Lower leg skin (tissue), 4 donors: ENCODE data around the gene ARHGAP44. TPM values are rescaled to one million over a fixed set of nuclear protein-coding genes. Genes with fewer than 3 reads are reported as not detected.

Source experiments
- DNase-seq, 2 donors: peaks; one replicate each; pipeline ENCODE4 v3.0.0-alpha.2; 2019; ENCODE audit warnings: low spot score in 2 of 2
- H3K4me3 ChIP-seq: fragments of 200-600 bp; sonication (generic); 2 replicates; pipeline ENCODE4 v1.5.1; 2017; ENCODE audit warnings: mild to moderate bottlenecking, low read depth; ENCODE audit not compliant: poor library complexity, severe bottlenecking
- POLR2A ChIP-seq, 2 donors: fragments of 450-650 bp; IDR thresholded peaks; one replicate each; pipeline ENCODE4 v1.6.1; 2016 to 2017; ENCODE audit warnings: antibody characterized with exemption in 2 of 2, mild to moderate bottlenecking in 1 of 2, moderate library complexity in 1 of 2
- WGBS, 2 donors: methylation state at CpG; one replicate each; pipeline ENCODE4 v1.1.5; 2018; 5-methylcytosine and 5-hydroxymethylcytosine counted together
- intact Hi-C: fragments of 100-400 bp; cut with DNase I; formaldehyde crosslinking; loops from one replicate; pipeline ENCODE4 v1.15.0; 2023; ENCODE audit warnings: low total_unique reads
- total RNA-seq, 4 donors: library from RNA; depleted of rRNA; stranded (reverse); fragments of >200 nt; gene quantifications; one replicate each; pipeline ENCODE4 v1.1.0, GENCODE V29; 2016
- TF ChIP-seq, protein P1 (sequence below), 3 donors: fragments of 450-650 bp; IDR thresholded peaks; one replicate each; pipeline ENCODE4 v1.5.1; 2016; ENCODE audit warnings: antibody characterized with exemption in 3 of 3, mild to moderate bottlenecking in 3 of 3, moderate library complexity in 2 of 3

Gene ARHGAP44
- total RNA-seq, 4 donors from 2014 or later: 2.9 to 8.0 (median 3.0) TPM

DNA sequence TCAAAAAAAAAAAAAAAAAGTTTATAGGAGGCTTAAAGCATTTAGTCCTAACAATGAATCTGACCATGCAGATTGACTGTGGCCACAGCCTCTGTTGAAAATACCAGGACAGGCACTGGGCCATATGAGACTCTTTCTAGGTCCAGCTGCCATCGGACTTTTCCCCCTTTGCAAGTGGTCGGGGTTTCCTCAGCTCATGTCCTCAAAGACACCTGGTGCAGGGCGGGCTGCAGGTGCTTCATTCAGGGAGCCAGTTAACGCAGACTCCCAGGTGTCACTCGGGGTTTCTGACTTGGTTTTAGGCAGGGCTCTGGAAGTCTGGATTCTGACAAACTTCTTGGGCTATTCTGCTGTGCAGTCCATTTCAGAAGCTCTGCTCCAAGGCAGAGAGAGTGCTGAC is 207.6 kb downstream of the ARHGAP44 start:
- 93 to 94% methylated on average over 3 to 5 of the region's 5 CpGs for WGBS, 2 donors
- no peak for DNase-seq
- H3K4me3 ChIP-seq: no peak overlapping the region
- TF ChIP-seq, protein P1, sequence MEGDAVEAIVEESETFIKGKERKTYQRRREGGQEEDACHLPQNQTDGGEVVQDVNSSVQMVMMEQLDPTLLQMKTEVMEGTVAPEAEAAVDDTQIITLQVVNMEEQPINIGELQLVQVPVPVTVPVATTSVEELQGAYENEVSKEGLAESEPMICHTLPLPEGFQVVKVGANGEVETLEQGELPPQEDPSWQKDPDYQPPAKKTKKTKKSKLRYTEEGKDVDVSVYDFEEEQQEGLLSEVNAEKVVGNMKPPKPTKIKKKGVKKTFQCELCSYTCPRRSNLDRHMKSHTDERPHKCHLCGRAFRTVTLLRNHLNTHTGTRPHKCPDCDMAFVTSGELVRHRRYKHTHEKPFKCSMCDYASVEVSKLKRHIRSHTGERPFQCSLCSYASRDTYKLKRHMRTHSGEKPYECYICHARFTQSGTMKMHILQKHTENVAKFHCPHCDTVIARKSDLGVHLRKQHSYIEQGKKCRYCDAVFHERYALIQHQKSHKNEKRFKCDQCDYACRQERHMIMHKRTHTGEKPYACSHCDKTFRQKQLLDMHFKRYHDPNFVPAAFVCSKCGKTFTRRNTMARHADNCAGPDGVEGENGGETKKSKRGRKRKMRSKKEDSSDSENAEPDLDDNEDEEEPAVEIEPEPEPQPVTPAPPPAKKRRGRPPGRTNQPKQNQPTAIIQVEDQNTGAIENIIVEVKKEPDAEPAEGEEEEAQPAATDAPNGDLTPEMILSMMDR (IDR thresholded peaks at IDR 0.05): no peak
- TF ChIP-seq POLR2A (IDR thresholded peaks at IDR 0.05): no peak
- intact Hi-C loops: loop anchor here (10.0 kb wide), 1 partner anchor 452 kb away; no protein-coding TSS in a partner anchor

DNA sequence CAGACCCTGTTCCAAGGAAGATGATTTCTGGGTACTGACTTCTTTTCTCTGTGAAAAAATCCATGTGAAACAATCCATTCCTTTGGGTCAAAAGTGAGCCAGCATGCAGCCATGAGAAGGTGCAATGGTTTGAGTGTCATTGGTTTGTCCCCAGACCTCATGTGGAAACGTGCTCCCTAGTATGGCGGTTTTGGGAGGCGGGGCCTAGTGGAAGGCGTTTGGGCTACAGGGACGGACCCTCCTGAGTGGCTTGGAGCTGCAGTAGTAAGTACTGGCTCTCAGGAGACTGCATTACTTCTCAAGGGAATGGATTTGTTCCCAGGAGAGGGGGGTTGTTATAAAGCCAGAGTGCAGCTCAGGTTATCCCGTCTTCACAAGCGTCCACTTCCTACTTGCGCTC is 209.2 kb downstream of the ARHGAP44 start:
- 90 to 92% methylated on average over 8 of the region's 8 CpGs for WGBS, 2 donors
- intact Hi-C loops: loop anchor here (10.0 kb wide), 1 partner anchor 454 kb away; no protein-coding TSS in a partner anchor
- no peak for DNase-seq

DNA sequence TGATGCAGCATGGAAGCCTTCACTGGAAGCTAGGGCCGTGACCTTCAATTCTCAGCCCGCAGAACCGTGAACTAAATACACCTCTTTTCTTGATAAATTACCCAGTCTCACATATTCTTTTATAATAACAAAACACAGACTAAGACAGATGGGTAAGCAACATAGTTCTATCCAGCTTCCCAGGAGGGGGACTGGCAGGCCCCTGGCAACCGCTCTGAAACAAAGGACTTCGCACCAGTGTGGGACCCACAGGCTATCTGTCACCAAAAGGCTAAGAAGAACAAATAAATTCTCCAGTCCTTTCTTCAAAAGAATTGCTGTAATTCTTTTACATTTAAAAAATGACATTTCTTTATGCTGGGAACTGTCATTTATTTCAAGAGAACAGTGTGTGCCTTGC is 209.6 kb downstream of the ARHGAP44 start:
- WGBS, 2 donors: 96% methylated on average over 5 of the region's 5 CpGs
- intact Hi-C loops: loop anchor here (10.0 kb wide), 1 partner anchor 454 kb away; no protein-coding TSS in a partner anchor
- TF ChIP-seq, protein P1 (IDR thresholded peaks at IDR 0.05): no peak
- no peak for TF ChIP-seq POLR2A (IDR thresholded peaks at IDR 0.05)
- DNase-seq: no peak
- H3K4me3 ChIP-seq: no peak overlapping the region

More for the DNA sequence above, 209.2 kb downstream of the ARHGAP44 start:
- TF ChIP-seq, protein P1 (IDR thresholded peaks at IDR 0.05): no peak
- no peak for TF ChIP-seq POLR2A (IDR thresholded peaks at IDR 0.05)
- H3K4me3 ChIP-seq: no peak overlapping the region

GRCh38 chr17:13000561-13000960 is 211.3 kb downstream of the ARHGAP44 start:
- intact Hi-C loops: no loop called here
- no peak for DNase-seq
- TF ChIP-seq, protein P1 (IDR thresholded peaks at IDR 0.05): no peak
- TF ChIP-seq POLR2A (IDR thresholded peaks at IDR 0.05): no peak
- H3K4me3 ChIP-seq: no peak overlapping the region
- 93% methylated on average over 8 of the region's 8 CpGs for WGBS, 2 donors

DNA sequence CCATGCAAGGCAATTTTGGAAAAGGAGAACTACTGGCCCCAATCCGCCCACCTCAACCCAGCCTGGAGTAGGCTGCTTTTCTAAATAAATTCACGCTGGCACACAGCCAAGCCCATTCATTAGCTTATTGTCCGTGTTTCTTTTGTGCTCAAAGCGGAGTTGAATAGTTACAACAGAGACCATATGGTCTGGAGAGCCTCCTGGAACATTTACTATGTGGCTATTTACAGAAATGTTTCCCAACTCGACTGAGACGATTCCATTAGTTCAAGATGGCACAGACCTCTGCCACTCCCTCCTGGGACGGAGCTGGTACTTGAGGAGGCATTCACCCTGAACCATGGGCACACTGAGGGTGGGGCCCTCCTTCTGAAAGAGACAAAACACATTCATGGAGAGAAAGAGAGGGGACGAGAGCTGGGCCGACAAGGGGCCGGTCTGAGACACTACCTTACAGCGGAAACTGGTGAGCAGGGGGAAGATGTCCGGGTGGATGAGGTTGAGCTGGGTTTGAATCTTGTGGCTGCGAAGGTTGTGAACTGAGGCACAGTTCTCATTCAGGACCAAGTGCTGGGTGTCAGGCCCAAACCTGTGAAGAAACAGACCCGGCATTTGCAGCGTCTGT is 212.8 kb downstream of the ARHGAP44 start:
- 76% methylated on average over 15 of the region's 15 CpGs for WGBS, 2 donors
- intact Hi-C loops: no loop called here
- DNase-seq: no peak
- TF ChIP-seq POLR2A (IDR thresholded peaks at IDR 0.05): no peak
- TF ChIP-seq, protein P1 (IDR thresholded peaks at IDR 0.05): no peak
- H3K4me3 ChIP-seq: no peak overlapping the region
